Neural progenitor cell (in vitro differentiated cells): Measurements from ENCODE around the gene NR2F6. TPM values are rescaled to one million over a fixed set of nuclear protein-coding genes. Genes with fewer than 3 reads are reported as not detected.

Experiments used
- DNase-seq: peaks from one replicate; pipeline ENCODE4 v3.0.0-alpha.2; 2016; ENCODE audit warnings: low spot score
- H2AFZ ChIP-seq: fragments of 200-600 bp; sonication (generic); replicated peaks from 2 replicates; pipeline ENCODE4 v1.6.1; 2016; ENCODE audit warnings: antibody characterized with exemption
- H3F3A ChIP-seq: fragments of 200-600 bp; sonication (generic); 2 replicates; pipeline ENCODE4 v1.6.1; 2016; ENCODE audit warnings: antibody characterized with exemption, low read depth
- H3K27ac ChIP-seq: fragments of 200-600 bp; sonication (generic); 2 replicates; pipeline ENCODE4 v1.5.1; 2016; ENCODE audit warnings: mild to moderate bottlenecking
- H3K27me3 ChIP-seq: fragments of 200-600 bp; sonication (generic); 2 replicates; pipeline ENCODE4 v1.6.1; 2016; ENCODE audit warnings: mild to moderate bottlenecking, moderate library complexity
- H3K36me3 ChIP-seq: fragments of 200-600 bp; sonication (generic); 2 replicates; pipeline ENCODE4 v1.5.1; 2016
- H3K4me1 ChIP-seq: fragments of 200-600 bp; sonication (generic); 2 replicates; pipeline ENCODE4 v1.6.1; 2016; ENCODE audit warnings: mixed run types
- H3K4me2 ChIP-seq: fragments of 200-600 bp; sonication (generic); 2 replicates; pipeline ENCODE4 v1.6.1; 2016
- H3K4me3 ChIP-seq: fragments of 200-600 bp; sonication (generic); 2 replicates; pipeline ENCODE4 v1.5.1; 2016
- H3K79me2 ChIP-seq: fragments of 200-600 bp; sonication (generic); 2 replicates; pipeline ENCODE4 v1.6.1; 2016; ENCODE audit warnings: low read depth
- H3K9ac ChIP-seq: fragments of 200-600 bp; sonication (generic); 2 replicates; pipeline ENCODE4 v1.6.1; 2016
- H3K9me3 ChIP-seq: fragments of 200-600 bp; sonication (generic); 2 replicates; pipeline ENCODE4 v1.5.1; 2016; ENCODE audit warnings: low read depth
- H4K20me1 ChIP-seq: fragments of 200-600 bp; sonication (generic); 2 replicates; pipeline ENCODE4 v1.6.1; 2016; ENCODE audit warnings: low read depth
- H3K27ac Mint-ChIP-seq: 3 replicates; pipeline ENCODE4 v1.8.0; 2021; ENCODE audit warnings: mixed read lengths
- H3K27me3 Mint-ChIP-seq: 2 replicates; pipeline ENCODE4 v1.8.0; 2022; ENCODE audit warnings: low read depth, mild to moderate bottlenecking, inconsistent platforms, moderate library complexity, mixed read lengths; ENCODE audit not compliant: insufficient read depth
- H3K36me3 Mint-ChIP-seq: 3 replicates; pipeline ENCODE4 v1.8.0; 2021; ENCODE audit warnings: mixed read lengths
- H3K4me1 Mint-ChIP-seq: 3 replicates; pipeline ENCODE4 v1.8.0; 2021; ENCODE audit warnings: mixed read lengths
- H3K4me3 Mint-ChIP-seq: 3 replicates; pipeline ENCODE4 v1.8.0; 2021; ENCODE audit warnings: mild to moderate bottlenecking, moderate library complexity, mixed read lengths
- H3K9me3 Mint-ChIP-seq: 3 replicates; pipeline ENCODE4 v1.8.0; 2020; ENCODE audit warnings: mixed read lengths
- CTCF ChIP-seq: fragments of 200-600 bp; sonication (generic); IDR thresholded peaks from 2 replicates; pipeline ENCODE4 v1.5.1; 2017; ENCODE audit warnings: antibody characterized with exemption, mild to moderate bottlenecking
- EZH2 ChIP-seq: fragments of 200-600 bp; sonication (generic); IDR thresholded peaks from 2 replicates; pipeline ENCODE4 v1.6.1; 2017; ENCODE audit warnings: antibody characterized with exemption, mild to moderate bottlenecking, moderate library complexity
- EZH2phosphoT487 ChIP-seq: fragments of 200-600 bp; sonication (generic); IDR thresholded peaks from 2 replicates; pipeline ENCODE4 v1.6.1; 2017; ENCODE audit warnings: antibody characterized with exemption
- total RNA-seq: library from RNA; depleted of rRNA; stranded (reverse); fragments of >200 nt; gene quantifications from 2 replicates; pipeline ENCODE4 v1.2.3, GENCODE V29; 2015; ENCODE audit warnings: low replicate concordance

The NR2F6 gene
- total RNA-seq, 1 donor from 2014 or later: 14.3 TPM

GRCh38 chr19:17236811-17237543 is 8.7 kb downstream of the NR2F6 start:
- no peak overlapping the region for H3K27ac ChIP-seq
- H3K36me3 Mint-ChIP-seq: peaks cover 13% of the 10 kb centered on the region
- H3K4me3 Mint-ChIP-seq: peak overlapping the region; percentile 72

GRCh38 chr19:17235971-17236777 is 9.5 kb downstream of the NR2F6 start:
- no peak for TF ChIP-seq EZH2
- no peak for TF ChIP-seq CTCF
- TF ChIP-seq EZH2phosphoT487: no peak
- Histone ChIP-seq H3K79me2 (peaks cover 43% of the 10 kb centered on the region), H2AFZ (peak overlapping the region; percentile 58), H3K9ac (no peak overlapping the region), H3K27ac (peak overlapping the region; percentile 56), H3F3A (peaks cover 42% of the 10 kb centered on the region), H4K20me1 (peaks cover 45% of the 10 kb centered on the region), H3K4me1 (peaks cover 17% of the 10 kb centered on the region), H3K27me3 (no peaks in the 10 kb centered on the region), H3K4me2 (peak overlapping the region; percentile 87), H3K4me3 (peak overlapping the region; percentile 80), H3K9me3 (no peaks in the 10 kb centered on the region), H3K36me3 (no peaks in the 10 kb centered on the region)
- peak overlapping the region; percentile 46 for H3K4me3 Mint-ChIP-seq
- DNase-seq: no peak
- no peak overlapping the region for H3K27ac Mint-ChIP-seq
- H3K9me3 Mint-ChIP-seq: no peaks in the 10 kb centered on the region
- peaks cover 18% of the 10 kb centered on the region for H3K4me1 Mint-ChIP-seq
- H3K36me3 Mint-ChIP-seq: peaks cover 13% of the 10 kb centered on the region
- H3K27me3 Mint-ChIP-seq: peaks cover 5% of the 10 kb centered on the region

More at GRCh38 chr19:17236811-17237543, 8.7 kb downstream of the NR2F6 start:
- Mint-ChIP-seq H3K9me3 (no peaks in the 10 kb centered on the region), H3K27me3 (peaks cover 5% of the 10 kb centered on the region), H3K4me1 (peaks cover 25% of the 10 kb centered on the region), H3K27ac (no peak overlapping the region)
- H4K20me1 ChIP-seq: peaks cover 49% of the 10 kb centered on the region
- H3K4me2 ChIP-seq: no peak overlapping the region
- TF ChIP-seq EZH2: no peak
- TF ChIP-seq CTCF: no peak
- no peak for TF ChIP-seq EZH2phosphoT487
- H3K27me3 ChIP-seq: no peaks in the 10 kb centered on the region
- no peak overlapping the region for H3K9ac ChIP-seq
- H3K36me3 ChIP-seq: no peaks in the 10 kb centered on the region
- no peak overlapping the region for H2AFZ ChIP-seq
- no peaks in the 10 kb centered on the region for H3K9me3 ChIP-seq
- no peak for DNase-seq
- peaks cover 51% of the 10 kb centered on the region for H3K79me2 ChIP-seq
- peaks cover 17% of the 10 kb centered on the region for H3K4me1 ChIP-seq
- peaks cover 42% of the 10 kb centered on the region for H3F3A ChIP-seq
- H3K4me3 ChIP-seq: no peak overlapping the region

DNA sequence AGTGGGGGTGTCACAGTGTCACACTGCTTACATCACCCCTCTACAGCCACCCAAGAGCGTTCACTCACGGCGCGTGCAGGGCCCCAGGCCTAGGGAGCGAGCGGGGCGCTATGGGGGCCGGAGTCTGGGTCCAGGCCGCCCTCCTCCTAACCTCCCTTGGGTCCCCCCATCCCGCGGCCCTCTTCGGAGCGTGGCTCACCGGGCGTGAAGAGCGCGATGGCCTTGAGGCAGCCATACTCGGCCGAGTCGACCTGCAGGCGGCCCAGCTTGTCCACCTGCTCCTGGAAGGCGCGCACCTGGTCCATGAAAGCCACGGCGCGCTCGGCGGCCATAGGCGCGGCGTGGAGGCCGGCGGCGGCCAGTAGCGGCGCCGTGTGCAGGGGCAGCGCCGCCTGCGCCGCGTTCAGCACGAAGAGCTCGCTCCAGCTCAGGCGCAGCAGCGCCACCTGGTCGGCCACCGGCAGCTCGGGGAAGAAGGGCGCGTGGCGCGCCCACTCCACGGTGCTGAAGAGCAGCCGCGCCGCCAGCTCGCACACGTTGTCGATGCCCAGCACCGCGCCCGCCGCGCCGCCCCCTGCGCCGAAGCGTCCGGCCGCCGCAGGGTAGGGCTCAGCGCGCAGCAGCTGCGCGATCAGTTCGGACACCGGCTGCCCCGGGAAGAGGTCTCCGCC is 10.3 kb downstream of the NR2F6 start:
- no peak overlapping the region for H3K27ac Mint-ChIP-seq
- no peaks in the 10 kb centered on the region for H3K9me3 ChIP-seq
- H3K4me3 ChIP-seq: peak overlapping the region; percentile 80
- peak overlapping the region; percentile 56 for H3K27ac ChIP-seq
- peak overlapping the region; percentile 76 for H3K4me3 Mint-ChIP-seq
- H3K9me3 Mint-ChIP-seq: no peaks in the 10 kb centered on the region
- H3K36me3 ChIP-seq: no peaks in the 10 kb centered on the region
- H3K79me2 ChIP-seq: peaks cover 36% of the 10 kb centered on the region
- peaks cover 38% of the 10 kb centered on the region for H4K20me1 ChIP-seq
- H2AFZ ChIP-seq: peak overlapping the region; percentile 58
- peak; percentile 91 for DNase-seq
- no peak overlapping the region for H3K9ac ChIP-seq
- peak overlapping the region; percentile 87 for H3K4me2 ChIP-seq
- H3K27me3 ChIP-seq: no peaks in the 10 kb centered on the region
- H3F3A ChIP-seq: peaks cover 46% of the 10 kb centered on the region
- peaks cover 17% of the 10 kb centered on the region for H3K4me1 ChIP-seq
- peak; percentile 29 for TF ChIP-seq EZH2
- peak; percentile 53 for TF ChIP-seq CTCF
- TF ChIP-seq EZH2phosphoT487: no peak
- peaks cover 17% of the 10 kb centered on the region for H3K36me3 Mint-ChIP-seq
- peaks cover 11% of the 10 kb centered on the region for H3K4me1 Mint-ChIP-seq
- H3K27me3 Mint-ChIP-seq: peaks cover 8% of the 10 kb centered on the region
